H9 (cell line): ENCODE measurements around the gene IDH1. TPM values are rescaled to one million over a fixed set of nuclear protein-coding genes. Genes with fewer than 3 reads are reported as not detected.

ENCODE experiments used
- DNase-seq: peaks from one replicate; pipeline ENCODE4 v3.0.0-alpha.2; 2017
- H2AFZ ChIP-seq: one replicate; pipeline ENCODE4 v1.6.1; 2013; ENCODE audit warnings: mild to moderate bottlenecking, low read length, control low read depth, moderate library complexity
- H2AK5ac ChIP-seq: 2 replicates; pipeline ENCODE4 v1.6.1; 2013; ENCODE audit warnings: low read length, control low read depth, mixed read lengths; ENCODE audit not compliant: insufficient read length
- H2BK120ac ChIP-seq: one replicate; pipeline ENCODE4 v1.6.1; 2013; ENCODE audit warnings: low read depth, mild to moderate bottlenecking, low read length, control low read depth, inconsistent platforms; ENCODE audit not compliant: poor library complexity, severe bottlenecking
- H2BK12ac ChIP-seq: 2 replicates; pipeline ENCODE4 v1.6.1; 2013; ENCODE audit warnings: low read length, control low read depth, mixed read lengths, low read depth; ENCODE audit not compliant: insufficient read length
- H2BK15ac ChIP-seq: 2 replicates; pipeline ENCODE4 v1.6.1; 2013; ENCODE audit warnings: low read depth, low read length, control low read depth
- H2BK20ac ChIP-seq: one replicate; pipeline ENCODE4 v1.6.1; 2013; ENCODE audit warnings: low read depth, mild to moderate bottlenecking, low read length, control low read depth, inconsistent platforms; ENCODE audit not compliant: poor library complexity, severe bottlenecking
- H2BK5ac ChIP-seq: 2 replicates; pipeline ENCODE4 v1.6.1; 2013; ENCODE audit warnings: low read length, control low read depth, mixed read lengths; ENCODE audit not compliant: insufficient read length
- H3K14ac ChIP-seq: 2 replicates; pipeline ENCODE4 v1.6.1; 2013; ENCODE audit warnings: low read length, control low read depth; ENCODE audit not compliant: insufficient read depth
- H3K18ac ChIP-seq: 2 replicates; pipeline ENCODE4 v1.6.1; 2013; ENCODE audit warnings: low read depth, mild to moderate bottlenecking, mixed read lengths, low read length, control low read depth; ENCODE audit not compliant: insufficient read length
- H3K23ac ChIP-seq: 2 replicates; pipeline ENCODE4 v1.6.1; 2013; ENCODE audit warnings: low read length, control low read depth, mixed read lengths, low read depth; ENCODE audit not compliant: insufficient read length
- H3K23me2 ChIP-seq: 2 replicates; pipeline ENCODE4 v1.6.1; 2013; ENCODE audit warnings: low read depth, mild to moderate bottlenecking, mixed read lengths, low read length, control low read depth; ENCODE audit not compliant: insufficient read length, poor library complexity, severe bottlenecking
- H3K27ac ChIP-seq: 2 replicates; pipeline ENCODE4 v1.5.1; 2013; ENCODE audit warnings: low read length, control low read depth, mixed read lengths, low read depth; ENCODE audit not compliant: insufficient read length
- H3K27me3 ChIP-seq: 2 replicates; pipeline ENCODE4 v1.6.1; 2013; ENCODE audit warnings: low read length, control low read depth, inconsistent platforms; ENCODE audit not compliant: insufficient read depth
- H3K4ac ChIP-seq: 2 replicates; pipeline ENCODE4 v1.6.1; 2013; ENCODE audit warnings: low read depth, mild to moderate bottlenecking, control low read depth, inconsistent platforms, low read length, moderate library complexity
- H3K4me1 ChIP-seq: 2 replicates; pipeline ENCODE4 v1.6.1; 2013; ENCODE audit warnings: low read length, control low read depth, inconsistent platforms; ENCODE audit not compliant: insufficient read depth
- H3K4me2 ChIP-seq: 2 replicates; pipeline ENCODE4 v1.6.1; 2013; ENCODE audit warnings: low read length, control low read depth, mixed read lengths; ENCODE audit not compliant: insufficient read length, insufficient read depth
- H3K56ac ChIP-seq: 2 replicates; pipeline ENCODE4 v1.6.1; 2013; ENCODE audit warnings: low read depth, mild to moderate bottlenecking, mixed read lengths, low read length, control low read depth; ENCODE audit not compliant: insufficient read length
- H3K79me1 ChIP-seq: 2 replicates; pipeline ENCODE4 v1.6.1; 2013; ENCODE audit warnings: low read depth, mild to moderate bottlenecking, moderate library complexity, low read length, control low read depth, inconsistent platforms; ENCODE audit not compliant: insufficient read depth, poor library complexity, severe bottlenecking
- H3K79me2 ChIP-seq: 2 replicates; pipeline ENCODE4 v1.6.1; 2013; ENCODE audit warnings: low read length, control low read depth, inconsistent platforms; ENCODE audit not compliant: insufficient read depth
- H3K9ac ChIP-seq: 2 replicates; pipeline ENCODE4 v1.6.1; 2013; ENCODE audit warnings: low read length, control low read depth, mixed read lengths; ENCODE audit not compliant: insufficient read length; ENCODE audit errors: extremely low read depth
- H3K9me3 ChIP-seq: one replicate; pipeline ENCODE4 v1.6.1; 2013; ENCODE audit warnings: low read depth, low read length, inconsistent platforms; ENCODE audit not compliant: control insufficient read depth
- H3T11ph ChIP-seq: one replicate; pipeline ENCODE4 v1.6.1; 2013; ENCODE audit warnings: mild to moderate bottlenecking, low read length, control low read depth, inconsistent platforms
- H4K20me1 ChIP-seq: one replicate; pipeline ENCODE4 v1.6.1; 2013; ENCODE audit not compliant: control insufficient read depth, insufficient read length, insufficient read depth
- H4K5ac ChIP-seq: 2 replicates; pipeline ENCODE4 v1.6.1; 2013; ENCODE audit warnings: low read depth, mild to moderate bottlenecking, mixed read lengths, low read length, control low read depth; ENCODE audit not compliant: insufficient read length
- H4K8ac ChIP-seq: replicated peaks from 2 replicates; pipeline ENCODE4 v1.6.1; 2013; ENCODE audit warnings: low read length, control low read depth, mixed read lengths, low read depth; ENCODE audit not compliant: insufficient read length
- H4K91ac ChIP-seq: 2 replicates; pipeline ENCODE4 v1.6.1; 2013; ENCODE audit warnings: low read depth, mild to moderate bottlenecking, moderate library complexity, mixed read lengths, low read length, control low read depth; ENCODE audit not compliant: insufficient read length
- H3K27ac Mint-ChIP-seq, 3 experiments: 2 replicates in 2 of 3; 3 replicates in 1 of 3; pipeline ENCODE4 v1.8.0; 2020 to 2021; ENCODE audit warnings: mixed read lengths in 3 of 3, mild to moderate bottlenecking in 1 of 3, moderate library complexity in 1 of 3
- H3K27me3 Mint-ChIP-seq: 2 replicates; pipeline ENCODE4 v1.8.0; 2021; ENCODE audit warnings: low read depth, mild to moderate bottlenecking, moderate library complexity, mixed read lengths
- H3K36me3 Mint-ChIP-seq, 3 experiments: 2 replicates in 2 of 3; 3 replicates in 1 of 3; pipeline ENCODE4 v1.8.0; 2020 to 2021; ENCODE audit warnings: low read depth in 3 of 3, mixed read lengths in 3 of 3; ENCODE audit not compliant: insufficient read depth in 1 of 3
- H3K4me1 Mint-ChIP-seq, 2 experiments: 2 replicates each; pipeline ENCODE4 v1.8.0; 2020; ENCODE audit warnings: mixed read lengths in 2 of 2
- H3K4me3 Mint-ChIP-seq, 2 experiments: 2 replicates in 1 of 2; 3 replicates in 1 of 2; pipeline ENCODE4 v1.8.0; 2020 to 2021; ENCODE audit warnings: mild to moderate bottlenecking in 2 of 2, mixed read lengths in 2 of 2, moderate library complexity in 1 of 2
- H3K9me3 Mint-ChIP-seq, 2 experiments: 2 replicates in 1 of 2; 3 replicates in 1 of 2; pipeline ENCODE4 v1.8.0; 2020; ENCODE audit warnings: mild to moderate bottlenecking in 2 of 2, mixed read lengths in 2 of 2, moderate library complexity in 1 of 2
- CTCF ChIP-seq: fragments of 200-600 bp; sonication (generic); conservative IDR thresholded peaks from 3 replicates; pipeline ENCODE4 v1.8.0; 2021; ENCODE audit warnings: antibody characterized with exemption, mild to moderate bottlenecking
- WGBS: extraction: QIAGEN DNeasy Blood & Tissue Kit; methylation state at CpG from one replicate; pipeline ENCODE4 v1.1.7; 2013; ENCODE audit warnings: missing lambda C conversion rate, low lambda C conversion rate, mixed read lengths; ENCODE audit not compliant: insufficient read length; ENCODE audit errors: extremely low coverage; 5-methylcytosine and 5-hydroxymethylcytosine counted together
- total RNA-seq: library from RNA; stranded (reverse); gene quantifications from 2 replicates; pipeline ENCODE4 v1.2.1, GENCODE V29; 2021

IDH1 gene
- total RNA-seq, 1 experiment from 2014 or later = 234 TPM

DNA sequence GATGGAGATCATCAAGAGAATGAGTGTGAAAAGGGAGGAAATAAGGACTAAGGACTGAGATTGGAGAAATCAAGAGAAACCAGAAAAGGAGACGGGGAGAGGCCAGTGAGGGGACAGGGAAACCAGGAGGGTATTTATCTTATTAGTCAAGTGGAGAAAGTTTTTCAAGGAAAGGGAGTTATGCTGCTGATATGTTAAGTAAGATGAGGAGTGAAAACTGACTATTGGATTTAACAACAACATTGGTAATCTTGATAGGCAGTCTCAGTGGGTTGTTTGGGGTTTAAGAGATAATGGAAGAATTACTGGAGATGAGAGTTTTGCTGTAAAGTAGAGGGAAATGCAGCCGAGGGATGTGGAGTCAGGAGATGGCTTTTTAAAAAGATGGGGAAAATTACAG is 41.7 kb upstream of the IDH1 start:
- Histone ChIP-seq H3T11ph (no peak overlapping the region), H3K27ac (no peak overlapping the region), H2BK15ac (no peak overlapping the region), H3K56ac (no peak overlapping the region), H2BK120ac (no peak overlapping the region), H3K4me1 (no peaks in the 10 kb centered on the region), H3K4me2 (no peak overlapping the region), H3K9ac (no peak overlapping the region), H3K14ac (no peak overlapping the region), H3K9me3 (no peaks in the 10 kb centered on the region), H3K4ac (no peak overlapping the region), H4K5ac (no peak overlapping the region), H2AK5ac (no peak overlapping the region), H2AFZ (no peak overlapping the region), H4K20me1 (no peaks in the 10 kb centered on the region), H2BK5ac (no peak overlapping the region), H3K79me2 (no peaks in the 10 kb centered on the region), H2BK20ac (no peak overlapping the region), H3K18ac (no peak overlapping the region), H4K8ac (no peak overlapping the region), H4K91ac (no peak overlapping the region), H2BK12ac (no peak overlapping the region), H3K23me2 (no peaks in the 10 kb centered on the region), H3K79me1 (peaks cover 2% of the 10 kb centered on the region), H3K23ac (no peak overlapping the region), H3K27me3 (no peaks in the 10 kb centered on the region)
- H3K9me3 Mint-ChIP-seq = no peaks in the 10 kb centered on the region
- H3K4me3 Mint-ChIP-seq = no peak overlapping the region
- H3K36me3 Mint-ChIP-seq = peaks cover 6 to 61% (median 41%) of the 10 kb centered on the region in 3 experiments; a peak in 5 of 7 replicates
- no peak for TF ChIP-seq CTCF
- H3K27ac Mint-ChIP-seq = no peak overlapping the region
- H3K4me1 Mint-ChIP-seq = no peaks in the 10 kb centered on the region
- no peak for DNase-seq
- H3K27me3 Mint-ChIP-seq = no peaks in the 10 kb centered on the region
- no CpG with 5 or more reads among the region's 2 CpGs for WGBS
